H4 (cell line): ENCODE results near the gene PHACTR1. TPM values are rescaled to one million over a fixed set of nuclear protein-coding genes. Genes with fewer than 3 reads are reported as not detected.
"Not testable (repeated sequence)": the region's sequence is repeated elsewhere in the genome, so short reads cannot be mapped to it uniquely, and the experiment has no call there.

Experiments
- DNase-seq: peaks from one replicate; pipeline ENCODE4 v3.0.0-alpha.2; 2015; ENCODE audit warnings: low spot score
- total RNA-seq: library from RNA; depleted of rRNA; stranded (reverse); fragments of >200 nt; shearing (Covaris generic); gene quantifications from 2 replicates; pipeline ENCODE4 v1.2.3, GENCODE V29; 2014

PHACTR1 gene
- total RNA-seq, 1 experiment from 2014 or later, result 3.3 TPM

DNA sequence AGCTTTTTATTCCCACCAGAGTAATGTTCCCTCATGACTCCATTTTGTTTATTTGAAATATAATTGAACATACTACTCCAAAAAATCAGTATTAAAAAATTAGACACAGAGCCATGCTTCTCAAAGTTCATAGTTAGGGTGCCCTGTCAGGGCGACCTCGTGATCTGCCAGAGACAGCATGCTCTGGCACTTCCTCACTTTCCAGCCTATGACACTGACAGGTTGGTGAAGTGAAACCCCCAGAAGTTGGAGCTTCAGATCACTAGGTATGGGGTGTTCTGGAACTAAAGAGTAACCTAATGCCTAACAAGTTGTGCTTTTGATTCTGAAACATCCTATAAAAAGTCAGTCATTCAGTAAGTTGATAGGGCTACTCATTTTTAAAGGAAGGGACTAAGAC, 518.8 kb downstream of the PHACTR1 start:
- no peak for DNase-seq

DNA sequence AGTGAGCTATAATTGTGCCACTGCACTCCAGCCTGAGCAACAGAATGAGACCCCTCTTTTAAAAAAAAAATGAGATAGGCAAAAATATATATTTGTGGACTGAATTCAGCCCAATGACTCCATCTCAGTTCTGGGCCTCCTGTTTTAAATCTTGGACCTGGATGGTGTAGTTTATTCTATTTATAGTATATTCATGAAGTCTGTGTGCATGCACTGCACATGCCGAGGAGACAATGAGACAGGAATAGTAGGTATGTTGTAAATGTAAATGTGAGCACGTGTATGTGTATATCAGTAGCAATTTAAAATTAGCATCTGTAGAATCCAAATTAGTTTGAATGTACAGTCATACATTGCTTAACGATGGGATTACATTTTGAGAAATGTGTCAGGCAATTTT, 520.8 kb downstream of the PHACTR1 start:
- DNase-seq, result no peak

DNA sequence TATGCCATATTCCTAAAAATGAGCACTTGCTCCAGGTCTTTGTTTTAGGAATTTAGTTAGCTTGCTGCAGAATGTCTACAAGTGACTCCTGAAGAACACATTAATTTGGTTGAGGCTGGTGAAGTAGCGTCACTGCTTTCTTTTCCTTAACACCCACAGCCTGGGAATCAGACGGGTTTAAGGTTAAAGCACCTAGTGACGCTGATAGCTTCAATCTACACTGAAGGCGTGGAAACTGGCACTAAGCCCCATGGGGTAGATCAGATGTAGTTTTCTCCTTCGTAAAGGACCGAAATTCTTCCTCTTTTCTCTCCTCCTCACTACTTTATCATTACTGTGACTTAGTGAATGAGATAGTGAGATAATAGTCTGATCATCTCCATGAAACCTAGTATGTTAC, 521.5 kb downstream of the PHACTR1 start:
- no peak for DNase-seq

DNA sequence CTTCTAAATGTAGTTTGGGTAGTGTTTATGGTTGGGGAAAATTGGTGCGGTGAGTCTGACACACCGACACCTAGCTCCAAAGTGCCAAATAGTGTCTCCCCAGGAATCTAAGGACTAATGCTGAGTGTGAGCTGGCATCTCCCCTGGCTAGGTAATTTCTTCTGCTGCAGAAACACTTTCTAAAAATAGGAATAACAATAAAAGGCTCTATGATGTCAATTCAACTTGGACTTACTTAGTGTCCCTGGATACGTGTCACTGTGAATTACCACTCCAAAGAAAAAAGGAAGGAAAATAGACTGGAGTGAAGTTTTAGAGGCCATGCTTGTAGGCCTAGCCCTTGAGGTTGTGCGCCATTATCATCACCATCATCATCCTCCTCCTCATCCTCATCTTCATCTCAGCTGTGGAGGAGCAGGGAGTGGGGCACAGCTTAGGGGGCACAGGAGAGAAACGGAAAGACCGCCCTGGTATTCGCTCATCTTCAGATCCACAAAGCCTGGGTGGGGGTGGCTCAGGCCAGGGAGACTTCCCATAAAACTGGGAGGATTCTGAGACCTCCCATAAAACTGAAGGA, 522.2 kb downstream of the PHACTR1 start:
- DNase-seq, result no peak

DNA sequence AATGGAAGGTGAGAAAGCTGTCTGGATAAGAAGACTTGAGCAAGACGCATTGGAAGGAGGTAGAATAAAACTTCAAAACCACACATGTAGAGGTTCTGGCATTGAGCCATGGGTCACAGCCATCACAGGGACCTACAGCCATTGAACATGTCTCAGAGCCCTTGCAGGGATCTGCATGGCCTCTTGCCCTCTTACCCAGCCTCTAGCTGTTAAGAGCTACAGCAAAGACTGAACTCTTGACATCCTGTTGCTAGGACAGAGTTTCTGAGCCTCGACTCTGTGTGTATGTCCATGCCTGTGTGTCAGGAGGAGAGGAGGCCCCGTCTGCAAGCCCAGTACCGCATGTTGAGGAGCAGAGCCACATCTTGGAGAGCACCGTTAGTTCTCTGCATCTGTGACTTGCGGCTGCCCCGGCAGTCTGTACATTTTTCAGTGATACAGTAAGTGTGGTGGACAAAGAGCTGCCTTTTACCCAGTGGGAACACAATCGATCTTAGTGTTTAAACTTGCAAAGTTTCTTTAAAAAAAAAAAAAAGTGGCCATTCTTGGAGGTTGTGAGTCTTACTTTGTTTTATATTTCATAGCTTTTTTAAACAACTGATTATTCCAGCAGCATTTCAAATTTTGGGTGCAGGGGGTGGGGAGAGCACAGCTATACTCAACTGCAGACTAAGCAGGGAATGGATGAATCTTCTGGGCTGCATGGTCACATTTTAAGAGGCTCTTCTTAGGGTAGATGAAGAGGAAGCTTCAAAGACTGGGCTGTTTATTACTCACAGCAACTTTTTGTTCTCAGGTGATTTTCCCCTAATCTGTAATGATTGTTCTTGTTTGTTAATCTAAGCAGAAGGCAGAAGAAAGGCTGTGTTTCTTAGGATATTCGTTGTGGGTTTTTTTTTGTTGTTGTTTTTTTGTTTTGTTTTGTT, 523.2 kb downstream of the PHACTR1 start:
- no peak for DNase-seq

DNA sequence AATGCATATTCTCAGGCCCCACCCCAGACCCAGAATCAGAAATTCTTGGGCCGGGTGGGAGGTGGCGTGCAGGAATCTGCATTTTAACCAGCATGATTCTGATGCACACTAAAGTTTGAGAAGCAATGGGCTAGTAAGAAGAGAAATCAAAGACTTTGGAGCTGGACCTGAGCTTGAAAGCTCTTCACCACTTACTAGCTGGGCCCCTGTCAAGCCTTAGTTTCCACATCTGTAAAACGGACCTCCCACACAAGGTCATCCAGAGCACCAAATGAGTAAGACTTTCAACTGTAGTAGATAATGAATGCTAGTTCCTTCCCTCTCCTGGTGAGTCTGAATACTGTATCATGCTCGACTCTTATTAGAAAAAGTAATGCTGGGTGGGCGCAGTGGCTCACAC, 524.8 kb downstream of the PHACTR1 start:
- DNase-seq, result no peak

DNA sequence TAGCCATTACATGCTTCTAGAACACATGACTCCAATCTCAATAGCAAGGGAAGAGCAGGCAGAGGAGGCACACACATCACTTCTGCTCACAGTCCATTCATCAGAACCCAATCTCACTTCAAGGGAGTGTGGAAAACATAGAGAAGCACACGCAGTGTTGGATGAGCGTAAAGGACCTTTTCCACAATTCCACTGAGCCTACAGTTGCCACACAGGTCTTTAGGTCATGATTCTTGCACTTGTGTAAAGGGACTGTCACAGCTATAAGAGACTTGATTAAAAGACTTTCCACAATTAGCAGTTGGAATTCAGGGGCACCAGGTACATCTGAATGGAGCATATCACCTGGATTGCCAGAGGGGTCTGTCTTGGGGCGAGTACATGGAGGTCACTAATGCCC, 525.6 kb downstream of the PHACTR1 start:
- no peak for DNase-seq

DNA sequence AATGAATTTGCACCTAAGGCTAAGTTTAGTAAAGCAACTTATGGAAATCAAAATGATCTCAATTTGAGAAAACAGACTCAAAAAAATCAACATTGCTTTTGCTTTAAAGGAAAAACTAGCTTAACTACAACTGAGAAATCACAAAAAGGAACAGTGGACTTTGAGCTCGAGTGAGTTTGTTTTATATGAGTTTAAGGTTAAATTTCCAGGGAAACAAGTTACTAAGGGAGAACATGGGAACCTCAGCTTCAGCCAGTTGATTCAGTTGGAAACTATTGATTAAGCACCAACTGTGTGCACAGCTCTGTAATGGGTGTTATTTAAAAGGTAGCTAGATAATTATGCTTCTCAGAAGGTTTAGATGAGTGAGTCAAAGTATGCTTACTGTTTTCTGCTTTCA, 526.0 kb downstream of the PHACTR1 start:
- DNase-seq, result no peak

DNA sequence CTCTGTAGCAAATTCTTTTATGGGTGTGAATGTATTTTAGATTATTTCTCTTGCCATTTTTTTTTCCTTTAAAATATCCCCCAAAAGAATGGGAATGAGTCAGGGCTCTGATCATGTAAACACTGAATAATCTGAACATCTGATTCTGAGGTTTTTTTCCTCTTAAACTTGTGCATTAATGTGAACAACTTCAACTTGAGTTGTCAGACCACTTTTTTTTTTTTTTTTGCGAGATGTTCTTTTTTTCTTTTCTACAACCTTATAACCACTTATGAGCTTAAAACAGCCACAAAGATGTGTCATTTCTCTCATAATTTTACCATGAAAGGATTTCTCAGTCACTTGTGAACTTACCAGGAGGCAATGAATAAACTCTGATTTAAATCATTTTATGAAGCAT, 526.5 kb downstream of the PHACTR1 start:
- no peak for DNase-seq

DNA sequence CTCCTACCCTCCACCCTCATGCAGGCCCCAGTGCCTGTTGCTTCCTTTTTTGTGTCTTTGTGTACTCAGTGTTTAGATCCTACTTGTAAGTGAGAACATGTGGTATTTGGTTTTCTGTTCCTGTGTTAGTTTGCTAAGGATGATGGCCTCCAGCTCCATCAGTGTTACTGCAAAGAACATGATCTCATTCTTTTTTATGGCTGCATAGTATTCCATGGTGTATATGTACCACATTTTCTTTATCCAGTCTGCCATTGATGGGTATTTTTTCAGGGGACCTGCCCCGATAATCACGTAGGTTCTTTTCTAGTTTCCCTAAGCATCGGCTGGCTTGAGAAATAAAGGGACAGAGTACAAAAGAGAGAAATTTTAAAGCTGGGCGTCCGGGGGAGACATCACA, 527.2 kb downstream of the PHACTR1 start:
- DNase-seq, result not testable (repeated sequence)

DNA sequence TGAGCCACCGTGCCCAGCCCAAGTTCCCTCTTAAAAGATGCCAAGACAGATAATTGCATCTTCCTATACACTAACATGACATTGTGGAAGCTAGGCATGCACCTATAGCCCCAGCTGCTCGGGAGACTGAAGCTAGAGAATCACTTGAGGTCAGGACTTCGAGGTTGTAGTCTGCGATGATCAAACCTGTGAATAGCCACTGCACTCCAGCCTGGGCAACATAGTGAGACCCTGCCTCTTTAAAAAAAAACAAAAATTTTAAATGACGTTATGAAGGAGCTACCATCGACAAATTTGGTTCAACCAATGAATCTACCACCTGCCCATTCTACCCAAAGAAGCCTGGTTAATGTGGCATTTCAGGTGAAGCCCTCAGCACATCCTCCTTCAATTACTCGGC, 531.1 kb downstream of the PHACTR1 start:
- no peak for DNase-seq

DNA sequence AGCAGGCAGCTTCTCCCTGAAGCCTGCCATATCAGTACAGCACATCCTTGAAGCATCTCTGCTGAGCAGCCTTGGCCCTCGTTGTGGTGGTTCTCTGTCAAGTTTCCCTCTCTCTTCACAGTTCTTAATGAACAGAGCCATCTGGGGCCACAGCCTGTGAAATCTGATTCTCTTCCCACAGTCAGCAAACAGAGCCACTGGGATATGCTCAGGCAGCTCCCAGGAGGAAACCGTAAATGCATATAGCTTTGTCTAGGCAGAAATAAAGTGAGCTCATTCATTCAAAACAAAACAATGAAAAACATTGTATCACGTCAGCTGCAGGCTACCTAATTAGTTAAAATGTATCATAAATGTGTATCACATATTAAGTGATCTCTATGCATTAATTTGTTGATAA, 531.5 kb downstream of the PHACTR1 start:
- DNase-seq, result peak; percentile 45

DNA sequence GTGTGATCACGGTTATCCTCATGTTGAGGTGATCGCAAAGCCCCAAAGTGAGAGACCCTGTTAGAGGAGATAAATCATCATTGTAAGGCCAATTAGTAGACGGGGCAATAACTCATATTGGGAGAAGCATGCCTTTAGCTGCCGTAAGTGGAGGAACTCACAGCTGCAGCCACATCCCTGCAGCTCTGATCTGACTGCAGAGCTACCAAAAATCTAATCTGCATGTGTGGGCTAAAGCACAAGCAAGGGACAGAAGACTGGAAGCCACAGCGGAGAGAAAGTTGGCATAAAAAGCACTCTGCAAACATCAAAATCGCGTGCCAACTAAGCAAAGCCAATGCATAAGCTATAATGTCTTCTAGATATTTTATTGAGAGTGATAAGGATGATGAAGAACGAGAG, 532.0 kb downstream of the PHACTR1 start:
- no peak for DNase-seq

DNA sequence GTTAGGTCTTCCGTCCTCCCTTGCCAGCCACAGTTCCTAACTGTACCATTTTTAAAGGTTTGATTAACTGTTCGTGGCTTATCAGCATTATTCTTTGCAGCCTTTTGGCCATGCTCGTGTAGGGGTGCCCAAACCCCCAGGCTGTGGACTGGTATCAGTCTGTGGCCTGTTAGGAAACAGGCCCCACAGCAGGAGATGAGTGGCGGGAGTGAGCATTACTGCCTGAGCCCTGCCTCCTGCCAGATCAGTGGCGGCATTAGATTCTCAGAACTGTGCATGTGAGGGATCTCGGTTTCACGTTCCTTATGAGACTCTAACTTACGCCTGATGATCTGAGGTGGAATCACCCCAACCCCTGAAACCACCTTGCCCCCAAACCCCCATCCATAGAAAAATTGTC, 532.4 kb downstream of the PHACTR1 start:
- no peak for DNase-seq

DNA sequence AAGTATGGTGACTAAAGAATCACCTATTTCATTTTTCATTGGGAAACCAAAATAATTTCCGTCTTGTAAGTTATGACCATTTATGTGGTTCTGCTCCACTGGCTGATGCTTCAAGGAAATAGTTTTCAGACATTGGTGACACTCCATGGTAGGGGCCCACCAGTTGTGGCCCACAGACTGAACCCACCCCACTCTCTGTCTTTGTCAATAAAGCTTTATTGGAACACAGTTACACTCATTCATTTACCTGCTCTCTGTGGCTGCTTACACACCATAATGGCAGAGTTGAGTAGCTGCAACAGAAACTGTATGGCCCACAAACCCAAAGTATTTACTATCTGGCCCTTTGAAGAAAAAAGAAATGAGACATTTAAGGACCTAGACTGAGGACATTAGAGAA, 533.2 kb downstream of the PHACTR1 start:
- DNase-seq, result no peak

DNA sequence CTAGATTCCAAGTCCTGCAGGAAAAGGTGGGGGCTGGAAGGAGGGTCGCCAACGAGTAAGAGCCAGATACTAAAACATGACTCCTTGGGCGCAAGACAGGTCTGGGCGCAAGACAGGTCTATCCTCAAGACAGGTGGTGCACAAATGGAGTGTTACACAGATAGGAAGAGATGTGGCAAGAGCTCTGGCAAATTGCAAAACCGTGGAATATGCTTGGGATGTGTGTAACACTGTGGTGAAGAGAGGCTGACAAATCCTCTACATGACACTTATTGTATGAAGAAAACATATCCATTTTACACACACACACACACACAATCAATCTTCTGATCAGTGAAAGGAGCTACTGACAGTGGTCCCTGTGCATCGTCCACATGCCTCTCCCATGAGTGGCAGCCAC, 534.1 kb downstream of the PHACTR1 start:
- DNase-seq, result no peak

DNA sequence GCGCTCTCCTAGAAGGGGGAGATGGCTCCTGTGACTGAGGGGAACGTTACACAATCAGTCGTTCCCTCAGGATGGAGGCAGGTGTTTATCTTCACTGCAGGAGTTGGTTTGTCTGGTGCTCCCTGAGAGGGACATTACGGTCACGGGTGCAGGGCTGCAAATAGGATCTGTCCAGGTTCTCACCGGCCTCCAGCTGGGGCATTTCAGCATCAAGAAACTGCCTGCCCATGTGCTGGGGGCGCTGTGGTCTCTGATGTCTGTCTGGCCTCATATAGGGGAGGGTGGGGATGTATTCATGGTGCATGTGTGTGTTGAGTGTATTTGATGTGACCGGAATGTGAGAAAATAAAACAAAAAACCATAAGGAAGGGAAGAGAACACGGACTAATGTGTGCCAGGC, 534.7 kb downstream of the PHACTR1 start:
- no peak for DNase-seq

DNA sequence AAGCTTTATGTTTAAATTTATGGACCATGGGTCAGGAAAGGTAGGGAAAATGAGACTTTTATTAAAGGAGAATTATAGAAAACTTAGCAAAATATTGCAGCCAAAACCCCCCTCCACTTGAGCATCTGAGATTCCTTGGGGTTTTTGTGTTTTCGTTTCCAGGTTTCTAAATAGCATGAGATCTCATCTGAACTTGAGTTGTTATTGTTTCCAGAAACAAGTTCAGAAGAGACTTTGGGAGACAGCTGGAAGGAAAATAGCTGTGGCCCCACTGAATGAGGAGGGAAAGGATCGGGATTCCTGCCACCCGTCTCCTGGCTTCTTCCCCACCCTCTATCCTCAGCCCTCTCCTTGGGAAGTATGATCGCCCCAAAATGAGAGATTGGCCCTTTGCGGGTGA, 536.2 kb downstream of the PHACTR1 start:
- DNase-seq, result no peak

DNA sequence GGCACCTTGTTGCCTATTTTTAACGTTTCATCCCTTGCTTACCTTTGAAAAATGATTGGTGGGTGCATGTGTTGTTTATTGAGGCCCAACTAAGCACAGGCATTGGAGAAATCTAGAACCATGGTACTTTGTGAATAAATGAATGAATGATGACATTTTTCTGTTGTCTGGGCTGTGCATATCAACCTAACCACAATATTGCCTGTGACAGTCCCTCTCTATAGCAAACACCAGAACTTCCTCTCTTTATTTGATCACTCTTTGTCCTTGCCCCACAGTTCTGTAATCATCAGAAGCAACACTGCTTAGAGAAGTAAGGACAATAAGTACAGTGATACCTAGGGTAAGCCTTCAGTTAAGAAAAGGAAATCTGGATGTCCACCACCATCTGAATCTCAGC, 536.7 kb downstream of the PHACTR1 start:
- no peak for DNase-seq

DNA sequence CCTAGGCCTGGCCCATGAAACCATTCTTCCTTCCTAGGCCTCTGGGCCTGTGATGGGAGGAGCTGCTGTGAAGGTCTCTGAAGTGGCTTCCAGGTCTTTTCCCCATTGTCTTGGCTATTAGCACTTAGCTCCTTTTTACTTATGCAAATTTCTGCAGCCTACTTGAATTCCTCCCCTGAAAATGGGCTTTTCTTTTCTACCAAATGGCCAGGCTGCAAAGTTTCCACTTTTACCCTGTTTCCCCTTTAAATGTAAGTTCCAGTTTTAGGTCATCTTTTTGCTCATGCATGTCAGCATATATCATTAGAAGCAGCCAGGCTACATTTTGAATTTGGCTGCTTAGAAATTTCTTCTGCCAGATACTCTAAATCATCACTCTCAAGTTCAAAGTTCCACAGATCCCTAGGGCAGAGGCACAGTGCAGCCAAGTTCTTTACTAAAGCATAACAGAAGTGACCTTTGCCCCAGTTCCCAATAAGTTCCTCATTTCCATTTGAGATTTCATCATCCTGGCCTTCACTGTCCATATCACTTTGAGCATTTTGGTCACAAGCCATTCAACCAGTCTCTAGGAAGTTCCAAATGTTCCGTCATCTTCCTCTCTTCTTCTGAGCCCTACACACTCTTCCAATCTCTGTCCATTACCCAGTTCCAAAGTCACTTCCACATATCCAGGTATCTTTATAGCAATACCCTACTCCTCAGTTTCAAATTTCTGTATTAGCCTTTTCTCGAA, 539.9 kb downstream of the PHACTR1 start:
- DNase-seq, result no peak

DNA sequence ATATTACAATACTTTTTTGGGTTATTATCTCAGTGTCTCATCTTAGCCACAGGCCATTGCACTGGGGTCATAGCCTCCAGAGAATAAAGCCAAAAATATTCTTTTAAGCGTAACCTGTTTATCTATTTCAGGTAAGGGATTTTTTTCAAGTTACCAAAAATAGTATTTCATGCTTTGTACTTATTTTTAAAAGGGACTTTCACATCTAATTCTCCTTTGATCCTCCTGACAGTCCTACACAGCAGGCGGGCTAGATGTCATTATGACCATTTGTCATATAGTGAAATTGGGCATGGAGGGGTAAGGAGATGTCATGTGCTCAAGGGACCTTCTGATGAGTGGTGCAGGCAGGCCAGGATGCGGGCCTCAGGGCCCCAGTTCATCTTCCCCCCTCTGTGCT, 542.8 kb downstream of the PHACTR1 start:
- DNase-seq, result no peak

DNA sequence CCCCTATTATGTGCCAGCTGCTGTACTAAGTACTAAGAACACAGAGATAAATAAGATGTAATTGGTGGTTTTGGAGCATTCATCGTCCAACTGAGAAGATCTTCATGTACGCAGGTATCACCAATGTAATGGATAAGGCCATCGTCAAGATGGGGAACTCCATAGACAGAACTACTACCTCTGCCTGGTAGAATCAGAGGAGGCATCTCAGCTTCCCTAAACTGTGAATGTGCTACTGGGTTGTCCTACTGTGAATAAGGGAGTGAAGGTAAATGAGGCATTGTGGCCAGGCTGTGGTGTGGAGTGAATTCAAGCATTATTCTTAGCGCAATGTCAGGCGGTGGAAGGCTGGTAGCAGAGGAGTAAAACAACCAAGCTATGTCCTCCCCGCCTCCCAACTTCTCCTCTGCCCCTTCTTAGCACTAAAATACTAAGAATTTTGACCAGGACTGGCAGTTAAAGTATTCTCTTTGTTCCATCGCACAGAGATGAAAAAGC, 543.6 kb downstream of the PHACTR1 start:
- DNase-seq, result no peak

DNA sequence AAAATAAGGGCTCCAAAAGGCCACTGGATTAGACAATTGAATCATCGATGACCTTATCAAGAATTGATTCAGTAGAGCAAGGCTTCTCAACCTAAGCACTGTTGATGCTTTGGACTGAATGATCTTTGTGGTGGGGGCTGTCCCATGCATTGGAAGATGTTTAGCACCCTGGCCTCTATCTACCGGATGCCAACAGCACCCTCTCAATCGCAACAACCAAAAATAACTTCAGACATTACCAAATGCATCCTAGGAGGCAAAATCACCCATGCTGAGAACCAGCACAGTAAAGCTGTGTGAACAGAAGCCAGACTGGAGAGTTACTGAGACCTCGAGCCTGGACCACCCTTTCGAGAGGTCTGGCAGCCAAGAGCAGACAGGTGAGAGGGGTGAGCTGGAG, 544.3 kb downstream of the PHACTR1 start:
- no peak for DNase-seq
